IMR-90 (cell line): ENCODE data around the gene ALAD. TPM values are rescaled to one million over a fixed set of nuclear protein-coding genes. Genes with fewer than 3 reads are reported as not detected.

ENCODE experiments used
- ATAC-seq: fragments of 200-7000 bp; cut with Tn5 transposase; 2 replicates; pipeline ENCODE4 v1.9.1; 2020; ENCODE audit warnings: low read depth, mild to moderate bottlenecking, moderate library complexity
- BruUV-seq: library from RNA; stranded (reverse); fragments of 400-500 nt; replicated peaks from 2 replicates; lab custom pipeline; 2021; lab: Mats Ljungman, UMichigan
- CTCF ChIA-PET: fragments of 300-600 bp; formaldehyde crosslinking; extraction: SDS; loops from one replicate; lab custom pipeline; 2021; ENCODE audit warnings: antibody characterized with exemption; lab: Yijun Ruan, JAX
- POLR2A ChIA-PET: fragments of 300-600 bp; sonication (Branson Sonifier 250); formaldehyde crosslinking; loops from one replicate; lab custom pipeline; 2022; ENCODE audit warnings: antibody characterized with exemption; ENCODE audit not compliant: unreplicated experiment; lab: Charles Lee
- DNase-seq: peaks from one replicate; pipeline ENCODE4 v3.0.0; 2013
- H2AFZ ChIP-seq: replicated peaks from 2 replicates; pipeline ENCODE3; 2013; ENCODE audit warnings: low read length, mild to moderate bottlenecking; ENCODE audit not compliant: poor library complexity
- H2AK5ac ChIP-seq: 2 replicates; pipeline ENCODE4 v1.6.1; 2013; ENCODE audit warnings: low read depth, low read length, inconsistent platforms
- H2AK9ac ChIP-seq: replicated peaks from 2 replicates; pipeline ENCODE3; 2013; ENCODE audit warnings: mild to moderate bottlenecking, low read depth, low read length, moderate library complexity; ENCODE audit not compliant: poor library complexity
- H2BK120ac ChIP-seq: 2 replicates; pipeline ENCODE4 v1.6.1; 2013; ENCODE audit warnings: low read depth, low read length, inconsistent platforms
- H2BK15ac ChIP-seq: 3 replicates; pipeline ENCODE4 v1.6.1; 2013; ENCODE audit warnings: low read depth, low read length, inconsistent platforms
- H2BK20ac ChIP-seq: 2 replicates; pipeline ENCODE4 v1.6.1; 2013; ENCODE audit warnings: low read depth, mild to moderate bottlenecking, inconsistent platforms, low read length, moderate library complexity
- H2BK5ac ChIP-seq: 2 replicates; pipeline ENCODE4 v1.6.1; 2013; ENCODE audit warnings: mild to moderate bottlenecking, low read depth, low read length, inconsistent platforms; ENCODE audit not compliant: poor library complexity, severe bottlenecking
- H3K14ac ChIP-seq: replicated peaks from 2 replicates; pipeline ENCODE4 v1.6.1; 2013; ENCODE audit warnings: low read depth, low read length, inconsistent platforms
- H3K18ac ChIP-seq: 2 replicates; pipeline ENCODE4 v1.6.1; 2013; ENCODE audit warnings: low read depth, low read length, control low read depth
- H3K23ac ChIP-seq: 2 replicates; pipeline ENCODE4 v1.6.1; 2013; ENCODE audit warnings: low read depth, low read length, inconsistent platforms
- H3K27ac ChIP-seq: 2 replicates; pipeline ENCODE4 v1.5.1; 2013; ENCODE audit warnings: mild to moderate bottlenecking, control low read depth, low read length; ENCODE audit not compliant: insufficient read depth
- H3K27me3 ChIP-seq: 2 replicates; pipeline ENCODE4 v1.6.1; 2013; ENCODE audit warnings: low read length; ENCODE audit not compliant: control insufficient read depth, insufficient read depth
- H3K36me3 ChIP-seq: 2 replicates; pipeline ENCODE4 v1.6.1; 2013; ENCODE audit warnings: low read length, mixed read lengths; ENCODE audit not compliant: control insufficient read depth, insufficient read depth
- H3K4ac ChIP-seq: 2 replicates; pipeline ENCODE4 v1.6.1; 2013; ENCODE audit warnings: low read depth, low read length, inconsistent platforms
- H3K4me1 ChIP-seq: 2 replicates; pipeline ENCODE4 v1.6.1; 2013; ENCODE audit warnings: low read length, mixed read lengths; ENCODE audit not compliant: control insufficient read depth, insufficient read depth
- H3K4me2 ChIP-seq: 2 replicates; pipeline ENCODE4 v1.6.1; 2013; ENCODE audit warnings: low read depth, mild to moderate bottlenecking, control low read depth, low read length, moderate library complexity
- H3K4me3 ChIP-seq: 2 replicates; pipeline ENCODE4 v1.5.1; 2013; ENCODE audit warnings: low read depth, mild to moderate bottlenecking, control low read depth, low read length, moderate library complexity; ENCODE audit not compliant: insufficient read depth
- H3K56ac ChIP-seq: 2 replicates; pipeline ENCODE4 v1.6.1; 2013; ENCODE audit warnings: low read length, inconsistent platforms; ENCODE audit not compliant: insufficient read depth; ENCODE audit errors: extremely low read depth
- H3K79me1 ChIP-seq, 2 experiments: 2 replicates each; pipeline ENCODE4 v1.6.1; 2013; ENCODE audit warnings: low read length in 2 of 2, inconsistent platforms in 1 of 2, low read depth in 1 of 2
- H3K9ac ChIP-seq: 2 replicates; pipeline ENCODE4 v1.6.1; 2013; ENCODE audit warnings: low read depth, low read length, control low read depth
- H3K9me1 ChIP-seq: 2 replicates; pipeline ENCODE4 v1.6.1; 2013; ENCODE audit warnings: low read length, inconsistent platforms; ENCODE audit not compliant: insufficient read depth
- H3K9me3 ChIP-seq: 2 replicates; pipeline ENCODE4 v1.6.1; 2013; ENCODE audit warnings: low read length; ENCODE audit not compliant: control insufficient read depth, insufficient read depth
- H4K20me1 ChIP-seq: 2 replicates; pipeline ENCODE4 v1.6.1; 2013; ENCODE audit warnings: low read length, inconsistent platforms; ENCODE audit not compliant: insufficient read depth
- H4K5ac ChIP-seq: 2 replicates; pipeline ENCODE4 v1.6.1; 2013; ENCODE audit warnings: mild to moderate bottlenecking, low read depth, low read length, control low read depth
- H4K8ac ChIP-seq, 2 experiments: 2 replicates each; pipeline ENCODE4 v1.6.1; 2013; ENCODE audit warnings: low read depth in 2 of 2, low read length in 2 of 2, control low read depth in 1 of 2, inconsistent platforms in 1 of 2
- H4K91ac ChIP-seq: 2 replicates; pipeline ENCODE4 v1.6.1; 2013; ENCODE audit warnings: low read depth, low read length, inconsistent platforms; ENCODE audit not compliant: insufficient read depth
- CHD1 ChIP-seq: IDR thresholded peaks from 2 replicates; pipeline ENCODE4 v1.6.1; 2012; ENCODE audit warnings: low read depth, low read length, improper control_type of control experiment
- FOS ChIP-seq: fragments of 150-350 bp; IDR thresholded peaks from 2 replicates; pipeline ENCODE4 v1.6.1; 2016; ENCODE audit warnings: low read depth, low read length
- NFE2L2 ChIP-seq: fragments of 150-350 bp; IDR thresholded peaks from 2 replicates; pipeline ENCODE4 v1.6.1; 2016; ENCODE audit warnings: low read depth, mild to moderate bottlenecking, low read length
- RAD21 ChIP-seq: IDR thresholded peaks from 2 replicates; pipeline ENCODE4 v1.6.1; 2012; ENCODE audit warnings: low read length, improper control_type of control experiment
- WGBS, 2 experiments: methylation state at CpG; one replicate each; pipeline versions ENCODE4 v1.1.5 to v1.1.7; 2013; ENCODE audit warnings: missing lambda C conversion rate in 2 of 2; ENCODE audit not compliant: insufficient read length in 1 of 2; ENCODE audit errors: extremely low coverage in 2 of 2; 5-methylcytosine and 5-hydroxymethylcytosine counted together
- dilution Hi-C: fragments of 300-500 bp; cut with HindIII; formaldehyde crosslinking; loops from one replicate; pipeline ENCODE4 v1.14.3; 2018; ENCODE audit warnings: low sequenced_read_pairs; ENCODE audit not compliant: unreplicated experiment
- in situ Hi-C: fragments of 300-500 bp; cut with MboI; formaldehyde crosslinking; loops from 3 replicates; pipeline ENCODE4 v1.14.3; 2019; ENCODE audit warnings: low sequenced_read_pairs, inconsistent platforms, mixed read lengths
- intact Hi-C: fragments of 100-400 bp; cut with micrococcal nuclease; formaldehyde crosslinking; loops from 2 replicates; pipeline ENCODE4 v1.10.0; 2022
- polyA plus RNA-seq, 3 experiments: library from polyadenylated mRNA; depleted of rRNA; stranded (reverse); fragments of >200 nt; gene quantifications; 2 replicates each; pipeline ENCODE4 v1.2.3, GENCODE V29; 2012; ENCODE audit warnings: low replicate concordance in 1 of 3
- total RNA-seq: library from RNA; depleted of rRNA; stranded (reverse); fragments of >200 nt; gene quantifications from 2 replicates; pipeline ENCODE4 v1.2.3, GENCODE V29; 2012

The ALAD gene
- total and polyA plus RNA-seq, 2 of the 4 experiments (the other 2 are of a cell fraction) = 11.1 to 15.6 TPM

DNA sequence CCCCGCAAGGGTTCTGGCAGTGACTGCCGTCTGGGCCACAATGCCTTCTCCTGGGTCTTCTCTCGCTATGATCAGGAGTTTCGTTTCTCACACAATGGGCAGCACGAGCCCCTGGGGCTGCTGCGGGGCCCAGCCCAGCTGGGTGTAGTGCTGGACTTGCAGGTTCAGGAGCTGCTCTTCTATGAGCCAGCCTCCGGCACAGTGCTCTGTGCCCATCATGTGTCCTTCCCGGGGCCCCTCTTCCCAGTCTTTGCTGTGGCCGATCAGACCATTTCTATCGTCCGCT lies 31.3 kb downstream of the ALAD start:
- Histone ChIP-seq H4K20me1 (no peaks in the 10 kb centered on the region), H2BK15ac (no peak overlapping the region), H4K91ac (no peak overlapping the region), H3K36me3 (peaks cover 12% of the 10 kb centered on the region; the same call in 1 of the 2 replicates), H3K23ac (no peak overlapping the region), H3K27me3 (peaks cover 11% of the 10 kb centered on the region; the same call in 1 of the 2 replicates), H3K27ac (no peak overlapping the region), H3K4me3 (no peak overlapping the region), H3K9me3 (no peaks in the 10 kb centered on the region), H3K9me1 (no peaks in the 10 kb centered on the region), H4K5ac (no peak overlapping the region), H2AK9ac (no peak overlapping the region), H3K79me1 (no peaks in the 10 kb centered on the region), H2BK5ac (no peak overlapping the region), H4K8ac (no peak overlapping the region), H2BK20ac (no peak overlapping the region), H3K9ac (no peak overlapping the region), H3K18ac (no peak overlapping the region), H2AFZ (no peak overlapping the region), H2BK120ac (no peak overlapping the region), H3K4me2 (no peak overlapping the region), H3K4me1 (no peaks in the 10 kb centered on the region), H3K4ac (no peak overlapping the region), H3K56ac (no peak overlapping the region), H2AK5ac (no peak overlapping the region), H3K14ac (no peak overlapping the region)
- POLR2A ChIA-PET = no interaction called here
- TF ChIP-seq RAD21 (no peak), FOS (no peak), CHD1 (no peak), NFE2L2 (no peak)
- no peak for DNase-seq
- in situ Hi-C loops = no loop called here
- CTCF ChIA-PET = no interaction called here
- no TSS peak for BruUV-seq
- dilution Hi-C loops = no loop called here
- ATAC-seq = no peak
- intact Hi-C loops = no loop called here
- 87% methylated on average over 3 of the region's 11 CpGs; no CpG with 5 or more reads in 1 of the 2 experiments for WGBS, 2 experiments
